HepG2 (cell line): Measurements from ENCODE around the gene GTF2H1. TPM values are rescaled to one million over a fixed set of nuclear protein-coding genes. Genes with fewer than 3 reads are reported as not detected.

Experiments used
- CREBL2 ChIP-seq: sonication (generic); formaldehyde crosslinking; IDR thresholded peaks from 2 replicates; pipeline ENCODE4 v1.8.1; 2023; ENCODE audit warnings: missing genetic modification reagents, mild to moderate bottlenecking, borderline replicate concordance
- DZIP1 ChIP-seq: sonication (generic); formaldehyde crosslinking; IDR thresholded peaks from 2 replicates; pipeline ENCODE4 v1.5.0; 2020; ENCODE audit warnings: mild to moderate bottlenecking, missing genetic modification reagents
- HOXA9 ChIP-seq: sonication (generic); formaldehyde crosslinking; IDR thresholded peaks from 2 replicates; pipeline ENCODE4 v1.8.1; 2022; ENCODE audit warnings: missing genetic modification reagents, mild to moderate bottlenecking, moderate library complexity, borderline replicate concordance
- IRF1 ChIP-seq: sonication (generic); formaldehyde crosslinking; IDR thresholded peaks from 2 replicates; pipeline ENCODE4 v1.4.0; 2020; ENCODE audit warnings: low read depth, mild to moderate bottlenecking, missing genetic modification reagents
- TBL1XR1 ChIP-seq: fragments of 150-350 bp; IDR thresholded peaks from 2 replicates; pipeline ENCODE4 v1.6.1; 2014; ENCODE audit warnings: borderline replicate concordance, low read length; ENCODE audit not compliant: partially characterized antibody
- TBX2 ChIP-seq: sonication (generic); formaldehyde crosslinking; IDR thresholded peaks from 2 replicates; pipeline ENCODE4 v1.5.0; 2020; ENCODE audit warnings: missing genetic modification reagents, mild to moderate bottlenecking, borderline replicate concordance
- TCF12 ChIP-seq, 2 experiments: fragments of 450-650 bp in 1 of 2; sonication (generic) in 1 of 2; formaldehyde crosslinking in 1 of 2; IDR thresholded peaks; 2 replicates each; pipeline versions ENCODE4 v1.6.1 to v1.8.0; 2017 to 2022; ENCODE audit warnings: antibody characterized with exemption in 1 of 2, mild to moderate bottlenecking in 1 of 2, missing genetic modification reagents in 1 of 2, moderate library complexity in 1 of 2
- ZBTB4 ChIP-seq: sonication (generic); formaldehyde crosslinking; IDR thresholded peaks from 2 replicates; pipeline ENCODE4 v1.4.0; 2020; ENCODE audit warnings: missing genetic modification reagents, mild to moderate bottlenecking, borderline replicate concordance
- ZBTB46 ChIP-seq: sonication (generic); formaldehyde crosslinking; IDR thresholded peaks from 2 replicates; pipeline ENCODE4 v1.4.0; 2020; ENCODE audit warnings: mild to moderate bottlenecking, missing genetic modification reagents, borderline replicate concordance
- ZFP36L1 ChIP-seq: sonication (generic); formaldehyde crosslinking; IDR thresholded peaks from 2 replicates; pipeline ENCODE4 v1.8.0; 2022; ENCODE audit warnings: mild to moderate bottlenecking, missing genetic modification reagents, moderate library complexity
- ZNF276 ChIP-seq: sonication (generic); formaldehyde crosslinking; IDR thresholded peaks from 2 replicates; pipeline ENCODE4 v1.4.0; 2020; ENCODE audit warnings: mild to moderate bottlenecking, low read depth, missing genetic modification reagents
- ZNF441 ChIP-seq: sonication (generic); formaldehyde crosslinking; IDR thresholded peaks from 2 replicates; pipeline ENCODE4 v1.7.0; 2021; ENCODE audit warnings: missing genetic modification reagents, borderline replicate concordance
- ZNF513 ChIP-seq: sonication (generic); formaldehyde crosslinking; conservative IDR thresholded peaks from 2 replicates; pipeline ENCODE4 v1.5.0; 2020; ENCODE audit warnings: missing genetic modification reagents
- ZSCAN22 ChIP-seq: sonication (generic); formaldehyde crosslinking; IDR thresholded peaks from 2 replicates; pipeline ENCODE4 v1.4.0; 2020; ENCODE audit warnings: mild to moderate bottlenecking, missing genetic modification reagents
- polyA plus RNA-seq, 8 experiments: library from polyadenylated mRNA; depleted of rRNA in 3 of 8; stranded (reverse) in 7 of 8; unstranded in 1 of 8; fragments of >200 nt; fragmentation: Illumina TruSeq in 4 of 8; extraction: Trizol in 4 of 8; gene quantifications; 2 replicates each; pipeline versions ENCODE4 v1.2.1 to v1.2.3, GENCODE V29; 2011 to 2016; ENCODE audit warnings: low read depth in 4 of 8, missing spikeins in 1 of 8, mixed read lengths in 1 of 8; ENCODE audit not compliant: insufficient read depth in 1 of 8
- total RNA-seq, 5 experiments: library from RNA; depleted of rRNA; stranded (reverse); fragments of >200 nt; fragmentation: Illumina TruSeq; extraction: Trizol; gene quantifications; 2 replicates each; pipeline ENCODE4 v1.2.3, GENCODE V29; 2016; ENCODE audit warnings: low read depth in 1 of 5

Gene GTF2H1
- total and polyA plus RNA-seq, 2 of the 13 experiments (the other 11 are each of a cell fraction or from before 2014, with no cell fraction given): 15.7 to 51.4 TPM

GRCh38 chr11:18309691-18310090, 12.7 kb upstream of the GTF2H1 start (continued):
- TF ChIP-seq ZBTB46 (CRISPR knock-in tag): no peak
- no peak for TF ChIP-seq TBL1XR1
- no peak for TF ChIP-seq HOXA9 (CRISPR knock-in tag)
- no peak for TF ChIP-seq CREBL2 (CRISPR knock-in tag)
- no peak for TF ChIP-seq TBX2
- no peak for TF ChIP-seq TCF12 (IDR thresholded peaks at IDR 0.05)
- no peak for TF ChIP-seq TCF12 (CRISPR knock-in tag; IDR thresholded peaks at IDR 0.05)
- TF ChIP-seq ZSCAN22 (CRISPR knock-in tag): no peak
- TF ChIP-seq ZNF441: no peak
- no peak for TF ChIP-seq DZIP1 (CRISPR knock-in tag)
- no peak for TF ChIP-seq ZFP36L1 (CRISPR knock-in tag)
- TF ChIP-seq ZNF513 (CRISPR knock-in tag): no peak
- no peak for TF ChIP-seq ZBTB4
- TF ChIP-seq IRF1 (CRISPR knock-in tag): no peak
- TF ChIP-seq ZNF276 (CRISPR knock-in tag): no peak
